ENCODE results near the gene STAT6. TPM values are rescaled to one million over a fixed set of nuclear protein-coding genes. Genes with fewer than 3 reads are reported as not detected.
"Not testable (repeated sequence)": the region's sequence is repeated elsewhere in the genome, so short reads cannot be mapped to it uniquely, and the experiment has no call there.

The STAT6 gene
- total and polyA plus RNA-seq, 2 experiments from 2014 or later = 37.2 to 53.0 TPM

GRCh38 chr12:57127101-57127725 lies 16.1 kb upstream of the STAT6 start:
- TF ChIP-seq CTCF (IDR thresholded peaks at IDR 0.05; ENCODE audit: low read depth, low read length) = peak; percentile 27

GRCh38 chr12:57126561-57126960 lies 15.4 kb upstream of the STAT6 start:
- H3K27ac ChIP-seq = peak overlapping the region; percentile 94

More at GRCh38 chr12:57127101-57127725, 16.1 kb upstream of the STAT6 start:
- Histone ChIP-seq H3K36me3 (no peaks in the 10 kb centered on the region), H3K9me3 (ENCODE audit: low read depth) (no peaks in the 10 kb centered on the region), H3K27ac (peak overlapping the region; percentile 94), H3K4me3 (peak overlapping the region; percentile 84), H3K27me3 (no peaks in the 10 kb centered on the region), H3K4me1 (ENCODE audit: low read depth) (peaks cover 19% of the 10 kb centered on the region)
- DNase-seq (ENCODE audit: low read depth in 1 of 2, low spot score in 1 of 2) = peak in 1 of 2 donors; percentile 89

GRCh38 chr12:57126061-57126460 lies 14.9 kb upstream of the STAT6 start:
- Histone ChIP-seq H3K9me3 (ENCODE audit: low read depth) (no peaks in the 10 kb centered on the region), H3K4me1 (ENCODE audit: low read depth) (peaks cover 15% of the 10 kb centered on the region), H3K4me3 (no peak overlapping the region), H3K27ac (no peak overlapping the region), H3K27me3 (no peaks in the 10 kb centered on the region), H3K36me3 (no peaks in the 10 kb centered on the region)
- TF ChIP-seq CTCF (IDR thresholded peaks at IDR 0.05; ENCODE audit: low read depth, low read length) = no peak
- DNase-seq (ENCODE audit: low read depth in 1 of 2, low spot score in 1 of 2) = no peak

More at GRCh38 chr12:57126561-57126960, 15.4 kb upstream of the STAT6 start:
- no peaks in the 10 kb centered on the region for H3K9me3 ChIP-seq (ENCODE audit: low read depth)
- H3K36me3 ChIP-seq = no peaks in the 10 kb centered on the region
- H3K27me3 ChIP-seq = no peaks in the 10 kb centered on the region
- no peak for TF ChIP-seq CTCF (IDR thresholded peaks at IDR 0.05; ENCODE audit: low read depth, low read length)
- H3K4me1 ChIP-seq (ENCODE audit: low read depth) = peaks cover 15% of the 10 kb centered on the region
- no peak overlapping the region for H3K4me3 ChIP-seq
- no peak for DNase-seq (ENCODE audit: low read depth in 1 of 2, low spot score in 1 of 2)

GRCh38 chr12:57124261-57124877 lies 13.2 kb upstream of the STAT6 start:
- Histone ChIP-seq H3K27me3 (no peaks in the 10 kb centered on the region), H3K27ac (no peak overlapping the region), H3K4me3 (no peak overlapping the region), H3K4me1 (ENCODE audit: low read depth) (peaks cover 5% of the 10 kb centered on the region), H3K36me3 (no peaks in the 10 kb centered on the region), H3K9me3 (ENCODE audit: low read depth) (no peaks in the 10 kb centered on the region)
- DNase-seq (ENCODE audit: low read depth in 1 of 2, low spot score in 1 of 2) = peak; percentile 78 to 81
- peak; percentile 92 for TF ChIP-seq CTCF (IDR thresholded peaks at IDR 0.05; ENCODE audit: low read depth, low read length)

GRCh38 chr12:57123813-57124212 lies 12.7 kb upstream of the STAT6 start:
- no peak for DNase-seq (ENCODE audit: low read depth in 1 of 2, low spot score in 1 of 2)
- H3K27ac ChIP-seq = no peak overlapping the region
- H3K27me3 ChIP-seq = no peaks in the 10 kb centered on the region
- no peak for TF ChIP-seq CTCF (IDR thresholded peaks at IDR 0.05; ENCODE audit: low read depth, low read length)
- peaks cover 5% of the 10 kb centered on the region for H3K4me1 ChIP-seq (ENCODE audit: low read depth)
- no peaks in the 10 kb centered on the region for H3K9me3 ChIP-seq (ENCODE audit: low read depth)
- no peaks in the 10 kb centered on the region for H3K36me3 ChIP-seq
- H3K4me3 ChIP-seq = no peak overlapping the region

- not testable (repeated sequence) for H3K27me3 ChIP-seq; DNase-seq (ENCODE audit: low read depth in 1 of 2, low spot score in 1 of 2); H3K4me3 ChIP-seq; H3K27ac ChIP-seq; H3K9me3 ChIP-seq (ENCODE audit: low read depth); H3K36me3 ChIP-seq; H3K4me1 ChIP-seq (ENCODE audit: low read depth)
Observed at GRCh38 chr12:57120718-57121117, 9.6 kb upstream of the STAT6 start.

Measured in cardiac muscle cell (in vitro differentiated cells and primary cell).